NCI-H2196 treated with DMSO at 0.1 percent for 48 hours (cell line): Measurements from ENCODE around the gene DCAF10.
"Not testable (repeated sequence)": the region's sequence is repeated elsewhere in the genome, so short reads cannot be mapped to it uniquely, and the experiment has no call there.

Experiments used
- DNase-seq: peaks from one replicate; lab custom pipeline; 2025; ENCODE audit not compliant: unreplicated experiment; lab: John Stamatoyannopoulos, UW

DCAF10 gene

DNA sequence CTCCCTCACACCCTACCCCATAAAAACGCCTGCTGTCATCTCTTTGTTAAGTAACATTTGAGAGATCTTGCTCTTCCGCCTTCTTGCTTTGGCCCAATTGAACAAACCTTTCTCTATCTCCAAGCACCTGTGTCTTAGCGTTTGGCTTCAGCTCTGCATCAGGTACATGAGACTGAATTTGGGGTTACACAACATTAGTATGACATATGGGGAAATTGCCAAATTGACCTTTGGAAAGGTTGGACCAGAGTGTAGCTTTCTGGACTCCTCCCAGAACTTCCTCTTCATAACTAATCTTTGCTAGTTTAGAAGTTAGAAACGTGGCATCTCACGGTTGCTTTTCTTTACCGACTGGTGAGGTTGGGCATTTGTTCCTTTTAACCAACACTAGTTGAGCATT is 12.3 kb upstream of the DCAF10 start:
- no peak for DNase-seq

- DNase-seq, result no peak
Measured at GRCh38 chr9:37790096-37790495, 10.5 kb upstream of the DCAF10 start.

DNA sequence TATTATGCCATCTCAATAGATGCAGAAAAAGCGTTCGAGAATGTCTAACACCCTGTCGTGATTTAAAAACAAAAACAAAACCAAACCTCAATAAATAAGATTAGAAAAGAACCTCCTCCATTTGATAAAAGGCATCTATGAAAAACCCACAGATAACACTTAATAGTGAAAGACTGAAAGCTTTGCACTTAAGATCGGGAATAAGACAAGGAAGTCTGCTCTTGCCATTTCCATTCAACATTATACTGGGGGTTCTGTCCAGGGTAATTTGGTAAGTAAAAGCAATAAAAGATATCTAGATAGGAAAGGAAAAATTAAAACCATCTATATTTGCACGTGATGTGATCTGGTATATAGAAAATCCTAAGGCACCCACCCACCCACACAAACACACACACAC is 8.5 kb upstream of the DCAF10 start:
- DNase-seq, result no peak

GRCh38 chr9:37796232-37796631 is 4.4 kb upstream of the DCAF10 start:
- DNase-seq, result no peak

- no peak for DNase-seq
Measured at GRCh38 chr9:37798677-37799076, 1.9 kb upstream of the DCAF10 start.

DNA sequence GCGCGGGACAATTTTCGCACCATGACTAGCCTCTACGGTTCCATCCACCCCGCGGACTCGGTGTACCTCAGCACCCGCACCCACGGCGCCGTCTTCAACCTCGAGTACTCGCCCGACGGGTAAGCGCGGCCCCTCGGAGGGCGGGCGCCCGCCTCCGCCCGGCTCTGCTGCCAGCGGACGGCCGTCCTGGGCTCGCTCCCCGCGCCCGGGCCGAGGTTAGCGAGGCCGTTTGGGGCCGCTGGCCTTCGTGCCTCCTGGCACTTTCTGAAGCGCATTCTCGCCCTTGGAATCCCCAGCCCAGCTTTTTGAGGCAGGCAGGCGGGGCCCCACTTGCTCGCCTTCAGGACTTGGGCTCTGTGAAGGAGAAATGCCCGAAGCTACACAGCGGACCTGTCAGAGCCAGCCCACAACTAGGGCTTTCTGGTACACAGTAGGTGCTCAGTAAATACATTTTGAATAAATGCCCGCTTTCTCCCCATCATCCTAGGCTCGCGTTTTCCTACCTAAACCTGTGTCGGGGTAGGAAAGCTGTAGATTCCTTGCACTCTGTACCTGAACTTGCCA is 772 bp downstream of the DCAF10 start:
- DNase-seq, result no peak

- no peak for DNase-seq
Measured at GRCh38 chr9:37801959-37802711, 1.5 kb downstream of the DCAF10 start.

DNA sequence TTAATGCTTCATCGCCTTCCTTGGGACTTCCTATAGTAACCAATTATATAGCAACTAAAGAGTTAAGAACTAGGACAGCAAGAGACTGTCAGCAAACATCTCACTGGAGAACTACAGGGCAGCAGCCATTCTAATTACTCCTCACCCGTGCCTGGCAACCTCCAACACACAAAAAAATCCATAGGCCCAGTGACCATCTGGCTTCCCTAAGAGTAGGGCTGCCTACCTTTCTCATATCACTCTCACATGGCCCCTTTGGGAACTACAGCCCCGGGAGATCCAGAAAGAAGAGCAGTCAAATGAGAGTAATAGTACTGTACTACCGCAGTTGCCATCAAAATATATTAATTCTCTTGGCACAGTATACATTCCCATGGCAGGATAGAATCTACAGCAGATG is 5.7 kb downstream of the DCAF10 start:
- no peak for DNase-seq

DNA sequence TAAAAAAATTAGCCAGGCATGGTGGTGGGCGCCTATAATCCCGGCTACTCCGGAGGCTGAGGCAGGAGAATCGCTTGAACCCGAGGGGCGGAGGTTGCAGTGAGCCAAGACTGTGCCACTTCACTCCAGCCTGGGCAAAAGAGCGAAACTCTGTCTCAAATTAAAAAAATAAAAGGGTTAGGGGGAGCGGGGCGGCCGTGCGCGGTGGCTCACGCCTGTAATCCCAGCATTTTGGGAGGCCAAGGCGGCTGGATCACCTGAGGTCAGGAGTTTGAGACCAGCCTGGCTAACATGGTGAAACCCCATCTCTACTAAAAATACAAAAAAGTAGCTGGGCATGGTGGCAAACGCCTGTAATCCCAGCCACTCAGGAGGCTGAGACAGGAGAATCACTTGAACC is 9.1 kb downstream of the DCAF10 start:
- not testable (repeated sequence) for DNase-seq

- no peak for DNase-seq
Measured at GRCh38 chr9:37811906-37812476, 11.4 kb downstream of the DCAF10 start.

- DNase-seq, result no peak
Measured at GRCh38 chr9:37812773-37813379, 12.3 kb downstream of the DCAF10 start.

DNA sequence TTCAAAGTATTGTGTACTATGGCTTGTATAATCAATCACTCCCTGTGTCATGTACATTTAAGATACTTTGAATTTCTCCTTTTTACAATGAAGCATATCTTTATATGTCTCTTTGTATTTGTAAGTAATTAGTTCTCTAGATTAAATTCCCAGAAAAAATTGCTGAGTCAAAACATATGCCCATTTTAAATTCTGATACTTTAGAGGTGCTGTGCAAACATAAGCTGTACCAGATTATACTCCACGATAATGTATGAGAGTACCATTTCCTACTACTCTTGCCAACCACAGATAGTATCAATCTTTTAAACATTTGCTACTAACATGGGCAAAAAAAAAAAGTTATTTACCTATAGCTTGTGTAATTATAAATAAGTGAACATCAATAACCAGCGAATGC is 18.3 kb downstream of the DCAF10 start:
- no peak for DNase-seq

DNA sequence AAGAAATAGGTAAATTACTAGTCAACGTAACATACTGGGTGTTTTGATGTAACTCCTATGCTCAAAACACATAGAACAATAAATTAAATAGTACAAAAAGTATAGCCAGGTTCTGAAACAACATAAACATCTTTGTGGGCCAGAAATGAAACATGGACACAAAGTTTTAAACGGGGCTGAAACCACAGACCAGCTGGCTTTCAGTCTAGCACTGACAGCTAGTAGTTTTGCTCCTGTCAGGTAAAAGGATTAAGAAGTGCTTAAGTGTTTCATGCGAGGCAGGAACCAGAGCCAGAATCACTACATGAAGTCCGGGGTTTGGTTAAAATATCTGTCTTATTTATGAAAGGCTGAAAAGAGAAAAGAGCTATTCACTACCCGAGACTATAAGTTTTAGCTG is 19.5 kb downstream of the DCAF10 start:
- DNase-seq, result no peak

GRCh38 chr9:37825174-37825573 is 24.6 kb downstream of the DCAF10 start:
- DNase-seq, result not testable (repeated sequence)

DNA sequence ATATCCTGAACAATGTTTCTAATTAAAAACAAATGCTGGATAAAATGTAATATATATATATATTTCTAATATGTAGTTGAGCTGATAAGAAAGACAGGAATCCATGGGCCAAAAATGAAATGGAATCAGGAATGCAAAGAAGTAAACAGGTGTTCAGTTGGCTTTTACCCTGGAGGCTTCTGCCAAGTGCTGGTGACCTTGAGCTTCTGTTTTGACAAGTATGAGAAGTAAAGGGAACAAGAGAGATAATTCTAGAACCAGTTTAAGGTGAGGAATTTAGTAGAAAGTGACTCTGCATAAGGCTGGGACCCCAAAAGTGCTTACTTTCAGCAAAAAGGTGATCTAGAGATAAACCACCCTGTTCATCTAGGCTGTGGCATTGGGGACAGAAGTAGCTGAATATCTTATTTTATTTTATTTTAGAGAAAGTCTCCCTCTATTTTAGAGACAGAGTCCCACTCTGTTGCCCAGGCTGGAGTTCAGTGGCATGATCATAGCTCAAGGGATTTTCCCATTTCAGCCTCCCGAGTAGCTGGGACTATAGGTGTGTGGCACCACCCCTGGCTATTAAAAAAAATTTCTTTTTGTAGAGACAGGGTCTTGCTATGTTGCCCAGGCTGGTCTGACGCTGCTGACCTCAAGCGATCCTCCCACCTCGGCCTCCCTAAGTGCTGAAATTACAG is 27.0 kb downstream of the DCAF10 start:
- no peak for DNase-seq

- no peak for DNase-seq
Measured at GRCh38 chr9:37835821-37836220, 35.2 kb downstream of the DCAF10 start.

DNA sequence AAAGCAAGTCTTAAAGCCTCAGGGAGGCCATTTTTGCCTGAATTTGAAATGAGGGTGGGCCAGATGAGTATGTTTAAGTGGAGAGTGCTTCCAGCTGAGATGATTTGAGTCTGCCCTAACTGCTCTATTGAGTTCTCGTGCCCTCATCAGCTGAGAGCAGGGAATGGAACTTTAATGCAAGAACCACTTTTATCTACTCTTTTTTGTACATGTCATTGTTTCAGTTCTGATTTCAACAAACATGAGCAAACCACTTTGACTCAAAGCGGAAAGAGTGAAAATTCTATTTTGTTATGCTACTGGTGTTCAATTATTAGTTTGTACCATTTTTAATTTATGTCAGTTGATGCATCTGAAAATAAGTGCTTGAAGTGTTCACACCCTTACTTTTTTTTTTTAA is 35.8 kb downstream of the DCAF10 start:
- DNase-seq, result no peak

DNA sequence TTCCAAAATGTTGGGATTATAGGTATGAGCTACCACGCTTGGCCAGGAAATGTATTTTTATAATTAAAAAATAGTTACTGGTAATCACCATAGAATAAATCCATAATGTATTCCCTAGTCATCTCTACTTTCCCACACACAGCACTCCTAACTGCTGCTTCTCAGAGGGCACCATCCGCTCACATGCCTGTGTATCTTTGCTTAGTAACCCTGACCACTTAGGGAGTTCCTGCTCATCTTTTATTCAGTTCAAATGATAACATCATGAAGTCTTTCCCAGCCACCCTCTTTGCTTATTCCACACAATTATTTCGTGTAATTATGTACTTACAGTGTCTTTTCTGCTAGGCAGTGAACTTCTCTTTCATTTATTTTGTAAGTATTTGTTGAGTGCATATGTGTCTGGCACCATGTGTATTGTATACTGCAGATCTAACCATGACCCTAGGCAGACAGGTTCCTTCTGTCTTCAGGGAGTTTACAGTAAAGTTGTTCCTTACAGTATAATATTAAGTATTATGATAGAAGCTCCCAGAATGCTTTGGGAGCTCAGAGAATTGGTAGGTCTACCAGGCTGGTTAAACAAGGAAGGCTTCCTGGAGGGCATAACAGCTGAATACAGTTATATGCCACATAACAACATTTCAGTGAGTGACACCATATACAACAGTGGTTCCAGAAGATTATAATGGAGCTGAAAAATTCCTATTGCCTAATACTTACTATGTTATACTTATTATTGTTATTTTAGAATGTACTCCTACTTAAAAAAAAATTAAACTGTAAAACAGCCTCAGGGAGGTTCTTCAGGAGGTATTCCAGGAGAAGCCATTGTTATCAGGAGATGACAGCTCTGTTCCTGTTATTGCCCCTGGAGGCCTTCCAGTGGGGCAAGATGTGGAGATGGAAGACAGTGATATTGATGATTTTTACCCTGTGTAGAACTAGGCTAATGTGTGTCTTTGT is 39.2 kb downstream of the DCAF10 start:
- no peak for DNase-seq

- DNase-seq, result no peak
Measured at GRCh38 chr9:37840560-37841194, 40.1 kb downstream of the DCAF10 start.

- no peak for DNase-seq
Measured at GRCh38 chr9:37852222-37852621, 51.6 kb downstream of the DCAF10 start.
